IMR-90 (cell line): Measurements from ENCODE around the gene SYT11.

Experiments
- BHLHE40 ChIP-seq: fragments of 150-350 bp; IDR thresholded peaks from 2 replicates; pipeline ENCODE4 v1.6.1; 2016; ENCODE audit warnings: mild to moderate bottlenecking, low read depth, low read length
- CEBPB ChIP-seq: IDR thresholded peaks from 2 replicates; pipeline ENCODE4 v1.6.1; 2012; ENCODE audit warnings: low read depth, low read length, improper control_type of control experiment
- CHD1 ChIP-seq: IDR thresholded peaks from 2 replicates; pipeline ENCODE4 v1.6.1; 2012; ENCODE audit warnings: low read depth, low read length, improper control_type of control experiment
- CTCF ChIP-seq: conservative IDR thresholded peaks from 2 replicates; pipeline ENCODE4 v1.5.1; 2012; ENCODE audit warnings: mild to moderate bottlenecking, low read depth, low read length, improper control_type of control experiment
- MAZ ChIP-seq: IDR thresholded peaks from 2 replicates; pipeline ENCODE4 v1.6.1; 2012; ENCODE audit warnings: low read depth, mild to moderate bottlenecking, low read length, improper control_type of control experiment, moderate library complexity, borderline replicate concordance
- MXI1 ChIP-seq: IDR thresholded peaks from 2 replicates; pipeline ENCODE4 v1.6.1; 2012; ENCODE audit warnings: low read depth, mild to moderate bottlenecking, low read length, moderate library complexity, borderline replicate concordance
- NFE2L2 ChIP-seq: fragments of 150-350 bp; IDR thresholded peaks from 2 replicates; pipeline ENCODE4 v1.6.1; 2016; ENCODE audit warnings: low read depth, mild to moderate bottlenecking, low read length
- POLR2A ChIP-seq: IDR thresholded peaks from 2 replicates; pipeline ENCODE4 v1.6.1; 2012; ENCODE audit warnings: mild to moderate bottlenecking, low read depth, low read length
- RCOR1 ChIP-seq: IDR thresholded peaks from 2 replicates; pipeline ENCODE4 v1.6.1; 2012; ENCODE audit warnings: mild to moderate bottlenecking, low read length, improper control_type of control experiment; ENCODE audit not compliant: insufficient replicate concordance
- RFX5 ChIP-seq: IDR thresholded peaks from 2 replicates; pipeline ENCODE4 v1.8.0; 2012; ENCODE audit warnings: low read depth, mild to moderate bottlenecking, low read length, moderate library complexity
- SMC3 ChIP-seq: fragments of 150-350 bp; IDR thresholded peaks from 2 replicates; pipeline ENCODE4 v1.6.1; 2016; ENCODE audit warnings: low read depth, mild to moderate bottlenecking, antibody characterized with exemption, low read length, moderate library complexity
- TF ChIP-seq, protein P1 (sequence below): fragments of 150-350 bp; IDR thresholded peaks from 2 replicates; pipeline ENCODE4 v1.6.1; 2017; ENCODE audit warnings: mild to moderate bottlenecking, antibody characterized with exemption, low read length, low read depth

DNA sequence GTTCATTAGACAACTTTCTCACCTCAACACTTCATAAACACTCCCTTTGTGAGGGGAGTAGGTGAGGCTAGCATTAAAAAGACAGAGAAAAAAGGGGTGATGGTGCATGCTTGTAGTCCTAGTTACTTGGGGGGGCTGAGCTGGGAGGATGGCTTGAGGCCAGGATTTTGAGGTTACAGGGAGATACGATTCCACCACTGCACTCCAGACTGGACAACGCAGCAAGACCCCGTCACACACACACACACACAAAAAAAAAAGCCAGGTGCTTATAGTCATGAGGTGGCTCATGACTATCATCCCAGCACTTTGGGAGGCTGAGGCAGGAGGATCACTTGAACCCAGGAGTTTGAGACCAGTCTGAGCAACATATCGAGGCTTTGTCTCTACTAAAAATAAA is 31.9 kb upstream of the SYT11 start:
- TF ChIP-seq CTCF (no peak), MAZ (no peak), SMC3 (no peak), POLR2A (no peak), NFE2L2 (no peak), CHD1 (no peak), CEBPB (no peak), MXI1 (no peak), BHLHE40 (no peak), RCOR1 (no peak), RFX5 (no peak)
- TF ChIP-seq, protein P1, sequence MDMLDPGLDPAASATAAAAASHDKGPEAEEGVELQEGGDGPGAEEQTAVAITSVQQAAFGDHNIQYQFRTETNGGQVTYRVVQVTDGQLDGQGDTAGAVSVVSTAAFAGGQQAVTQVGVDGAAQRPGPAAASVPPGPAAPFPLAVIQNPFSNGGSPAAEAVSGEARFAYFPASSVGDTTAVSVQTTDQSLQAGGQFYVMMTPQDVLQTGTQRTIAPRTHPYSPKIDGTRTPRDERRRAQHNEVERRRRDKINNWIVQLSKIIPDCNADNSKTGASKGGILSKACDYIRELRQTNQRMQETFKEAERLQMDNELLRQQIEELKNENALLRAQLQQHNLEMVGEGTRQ = no peak
